Measurements from ENCODE around the gene BICC1. TPM values are rescaled to one million over a fixed set of nuclear protein-coding genes. Genes with fewer than 3 reads are reported as not detected.

Gene BICC1
- total RNA-seq, 4 donors from 2014 or later: 0.60 to 5.1 (median 2.2) TPM

DNA sequence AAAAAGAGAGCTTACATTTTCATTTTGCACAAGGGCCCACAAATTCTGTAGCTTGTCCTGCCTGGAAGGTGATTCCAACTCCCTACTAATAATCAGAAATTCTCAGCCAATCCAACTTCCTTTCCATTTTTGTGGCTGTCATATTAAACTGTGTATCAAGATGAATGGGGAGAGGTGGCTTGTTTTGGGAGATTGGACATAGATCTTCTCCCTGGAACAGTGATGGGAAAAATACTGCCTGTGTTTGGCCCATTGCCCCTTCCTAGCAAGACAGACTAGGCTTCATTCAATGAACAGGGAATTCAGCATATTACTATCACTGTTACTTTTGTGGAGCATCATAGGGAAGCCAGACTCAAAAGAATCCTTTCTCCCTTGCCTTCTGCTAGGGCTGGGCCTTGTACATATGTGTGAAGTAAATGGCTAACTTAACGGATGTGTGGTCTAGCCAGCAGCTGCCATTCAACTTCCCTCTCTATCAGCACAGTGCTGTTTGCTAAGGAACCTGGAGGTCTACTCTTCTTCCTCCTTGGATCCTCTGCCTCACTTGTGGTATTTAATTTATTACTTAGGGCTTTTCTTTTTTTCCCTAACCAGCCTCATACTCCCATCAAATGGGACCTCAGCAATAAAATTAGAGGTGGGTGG lies 326.0 kb downstream of the BICC1 start:
- Histone ChIP-seq H3K4me3 (no peak overlapping the region), H3K27me3 (no peaks in the 10 kb centered on the region), H3K4me1 (no peaks in the 10 kb centered on the region), H3K27ac (no peak overlapping the region), H3K36me3 (no peaks in the 10 kb centered on the region), H3K9me3 (no peaks in the 10 kb centered on the region)
- intact Hi-C loops (cut with DNase I; ENCODE audit: low total_unique reads) (no loop called here), in situ Hi-C loops (cut with MboI; ENCODE audit: low pct_ligation_motif_present in 1 of 4, low pct_unique_long_range_greater_than_20kb in 1 of 4, low sequenced_read_pairs in 3 of 4) (no loop called here)
- TF ChIP-seq EP300 (IDR thresholded peaks at IDR 0.05; ENCODE audit: low read depth): no peak
- no peak for TF ChIP-seq POLR2A (IDR thresholded peaks at IDR 0.05)
- TF ChIP-seq, protein P1, sequence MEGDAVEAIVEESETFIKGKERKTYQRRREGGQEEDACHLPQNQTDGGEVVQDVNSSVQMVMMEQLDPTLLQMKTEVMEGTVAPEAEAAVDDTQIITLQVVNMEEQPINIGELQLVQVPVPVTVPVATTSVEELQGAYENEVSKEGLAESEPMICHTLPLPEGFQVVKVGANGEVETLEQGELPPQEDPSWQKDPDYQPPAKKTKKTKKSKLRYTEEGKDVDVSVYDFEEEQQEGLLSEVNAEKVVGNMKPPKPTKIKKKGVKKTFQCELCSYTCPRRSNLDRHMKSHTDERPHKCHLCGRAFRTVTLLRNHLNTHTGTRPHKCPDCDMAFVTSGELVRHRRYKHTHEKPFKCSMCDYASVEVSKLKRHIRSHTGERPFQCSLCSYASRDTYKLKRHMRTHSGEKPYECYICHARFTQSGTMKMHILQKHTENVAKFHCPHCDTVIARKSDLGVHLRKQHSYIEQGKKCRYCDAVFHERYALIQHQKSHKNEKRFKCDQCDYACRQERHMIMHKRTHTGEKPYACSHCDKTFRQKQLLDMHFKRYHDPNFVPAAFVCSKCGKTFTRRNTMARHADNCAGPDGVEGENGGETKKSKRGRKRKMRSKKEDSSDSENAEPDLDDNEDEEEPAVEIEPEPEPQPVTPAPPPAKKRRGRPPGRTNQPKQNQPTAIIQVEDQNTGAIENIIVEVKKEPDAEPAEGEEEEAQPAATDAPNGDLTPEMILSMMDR (IDR thresholded peaks at IDR 0.05): no peak
- no peak for TF ChIP-seq POLR2AphosphoS5 (IDR thresholded peaks at IDR 0.05)
- no peak for DNase-seq
- 56 to 95% methylated on average over 1 of the region's 1 CpG for whole genome bisulfite sequencing, 2 donors (ENCODE audit: low coverage in 1 of 2)

DNA sequence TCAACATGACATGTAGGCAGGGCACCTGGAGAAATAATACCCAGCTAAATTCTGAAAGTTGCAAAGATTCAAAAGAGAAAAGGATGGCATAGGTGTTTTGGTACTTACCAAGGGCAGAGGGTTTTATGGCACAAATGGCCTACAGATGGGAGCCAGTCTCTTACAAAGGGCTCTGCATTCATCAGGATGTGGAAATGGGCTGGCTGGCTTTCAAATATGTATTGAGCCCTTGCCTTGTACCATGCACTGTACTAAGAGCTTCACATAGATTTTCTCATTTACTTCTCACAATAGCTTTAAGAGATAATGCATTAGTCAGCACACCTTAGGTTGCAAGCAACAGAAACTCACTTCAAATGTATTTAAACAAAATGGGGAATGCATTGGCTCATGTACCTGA lies 327.1 kb downstream of the BICC1 start:
- intact Hi-C loops (cut with DNase I; ENCODE audit: low total_unique reads): no loop called here
- Histone ChIP-seq H3K27ac (no peak overlapping the region), H3K9me3 (no peaks in the 10 kb centered on the region), H3K27me3 (no peaks in the 10 kb centered on the region), H3K36me3 (no peaks in the 10 kb centered on the region), H3K4me1 (no peaks in the 10 kb centered on the region), H3K4me3 (no peak overlapping the region)
- TF ChIP-seq, protein P1 (IDR thresholded peaks at IDR 0.05): no peak
- TF ChIP-seq EP300 (IDR thresholded peaks at IDR 0.05; ENCODE audit: low read depth) (no peak), POLR2A (IDR thresholded peaks at IDR 0.05) (no peak), POLR2AphosphoS5 (IDR thresholded peaks at IDR 0.05) (no peak)
- in situ Hi-C loops (cut with MboI; ENCODE audit: low pct_ligation_motif_present in 1 of 4, low pct_unique_long_range_greater_than_20kb in 1 of 4, low sequenced_read_pairs in 3 of 4): no loop called here
- no peak for DNase-seq

DNA sequence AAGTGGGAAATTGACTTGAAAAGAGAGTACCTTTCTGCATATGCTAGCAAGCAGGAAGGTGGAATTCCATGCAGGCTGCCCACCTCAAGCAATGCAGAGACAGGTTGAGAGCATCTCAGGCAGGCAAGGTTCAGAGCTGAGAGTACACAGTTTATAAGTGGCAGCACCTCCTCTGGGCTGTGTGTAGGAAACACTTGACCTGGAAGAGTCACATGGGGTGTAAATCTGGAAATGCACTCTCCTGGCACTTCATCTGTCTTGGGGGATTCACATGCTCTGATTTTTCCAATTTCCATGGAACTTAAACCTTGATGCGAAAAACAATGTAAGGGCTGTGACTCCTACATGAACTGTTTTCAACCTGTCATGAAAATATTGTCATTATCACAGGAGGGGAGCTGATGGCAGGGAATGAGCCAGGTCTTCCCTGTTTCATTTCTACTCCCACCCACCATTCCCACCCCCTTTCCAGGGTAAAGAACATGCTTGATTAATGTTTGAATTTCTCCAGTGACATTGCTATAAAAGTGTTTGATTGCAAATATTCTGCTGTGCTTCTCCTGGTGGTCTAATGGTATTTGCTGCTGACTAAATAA lies 328.3 kb downstream of the BICC1 start:
- no peak overlapping the region for H3K4me3 ChIP-seq
- no peaks in the 10 kb centered on the region for H3K36me3 ChIP-seq
- H3K27me3 ChIP-seq: no peaks in the 10 kb centered on the region
- DNase-seq: no peak
- in situ Hi-C loops (cut with MboI; ENCODE audit: low pct_ligation_motif_present in 1 of 4, low pct_unique_long_range_greater_than_20kb in 1 of 4, low sequenced_read_pairs in 3 of 4) (no loop called here), intact Hi-C loops (cut with DNase I; ENCODE audit: low total_unique reads) (no loop called here)
- H3K9me3 ChIP-seq: no peaks in the 10 kb centered on the region
- no peak overlapping the region for H3K27ac ChIP-seq
- no peak for TF ChIP-seq POLR2AphosphoS5 (IDR thresholded peaks at IDR 0.05)
- TF ChIP-seq POLR2A (IDR thresholded peaks at IDR 0.05): no peak
- TF ChIP-seq, protein P1 (IDR thresholded peaks at IDR 0.05): no peak
- no peak for TF ChIP-seq EP300 (IDR thresholded peaks at IDR 0.05; ENCODE audit: low read depth)
- no peaks in the 10 kb centered on the region for H3K4me1 ChIP-seq
- WGBS, 2 donors (ENCODE audit: low coverage in 1 of 2): 75 to 77% methylated on average over 1 of the region's 1 CpG

DNA sequence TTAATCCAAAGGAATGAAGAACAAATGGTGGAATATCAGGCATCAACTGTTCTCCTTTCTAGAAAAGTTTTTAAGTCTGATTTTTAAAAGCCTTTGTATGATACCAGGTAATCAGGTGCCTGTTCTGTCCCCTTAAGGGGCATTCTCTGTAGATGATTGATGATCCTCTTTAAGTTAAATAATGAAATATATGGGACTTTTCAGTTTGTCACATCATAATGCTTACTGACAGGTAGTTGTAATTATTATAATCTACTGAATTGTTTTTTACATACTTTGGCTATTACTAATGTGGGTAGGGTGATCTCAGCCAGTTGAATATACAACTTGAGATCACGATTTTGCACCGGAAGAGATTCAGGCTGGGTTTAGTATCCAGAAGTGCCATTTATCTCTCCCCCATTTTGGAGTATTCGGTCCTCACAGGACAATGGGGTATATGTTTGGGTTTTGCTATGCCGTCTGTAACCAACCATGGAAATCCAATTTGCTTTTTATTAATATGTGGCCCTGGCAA lies 330.2 kb downstream of the BICC1 start:
- no peak overlapping the region for H3K4me3 ChIP-seq
- intact Hi-C loops (cut with DNase I; ENCODE audit: low total_unique reads): no loop called here
- TF ChIP-seq, protein P1 (IDR thresholded peaks at IDR 0.05): no peak
- TF ChIP-seq POLR2AphosphoS5 (IDR thresholded peaks at IDR 0.05): no peak
- TF ChIP-seq POLR2A (IDR thresholded peaks at IDR 0.05): no peak
- TF ChIP-seq EP300 (IDR thresholded peaks at IDR 0.05; ENCODE audit: low read depth): no peak
- in situ Hi-C loops (cut with MboI; ENCODE audit: low pct_ligation_motif_present in 1 of 4, low pct_unique_long_range_greater_than_20kb in 1 of 4, low sequenced_read_pairs in 3 of 4): no loop called here
- 76 to 94% methylated on average over 3 to 4 of the region's 4 CpGs for WGBS, 2 donors (ENCODE audit: low coverage in 1 of 2)
- H3K4me1 ChIP-seq: no peaks in the 10 kb centered on the region
- H3K36me3 ChIP-seq: no peaks in the 10 kb centered on the region
- H3K27ac ChIP-seq: no peak overlapping the region
- no peak for DNase-seq
- H3K27me3 ChIP-seq: no peaks in the 10 kb centered on the region
- H3K9me3 ChIP-seq: no peaks in the 10 kb centered on the region
